Esophagus squamous epithelium (tissue), 4 donors: ENCODE data around the gene ZNF813.

ENCODE experiments used
- CTCF ChIP-seq, 6 experiments: fragments of 450-650 bp in 4 of 6; fragments of 200-600 bp in 2 of 6; sonication (generic) in 2 of 6; IDR thresholded peaks; one replicate each; pipeline ENCODE4 v1.5.1; 2016 to 2019; ENCODE audit warnings: antibody characterized with exemption in 6 of 6, mild to moderate bottlenecking in 4 of 6, moderate library complexity in 4 of 6
- POLR2A ChIP-seq, 4 donors: fragments of 450-650 bp; IDR thresholded peaks; one replicate each; pipeline ENCODE4 v1.6.1; 2017; ENCODE audit warnings: antibody characterized with exemption in 4 of 4, mild to moderate bottlenecking in 4 of 4, moderate library complexity in 3 of 4

- no peak for TF ChIP-seq POLR2A (IDR thresholded peaks at IDR 0.05)
- TF ChIP-seq CTCF (IDR thresholded peaks at IDR 0.05), result no peak
Observed at GRCh38 chr19:53485046-53486004, 17.8 kb downstream of the ZNF813 start.
